HG03097 (cell line): ENCODE data around the gene PTPN6.

ENCODE experiments used
- ATAC-seq: cut with Tn5 transposase; IDR thresholded peaks from one replicate; pipeline ENCODE4 v1.9.1; 2021; ENCODE audit not compliant: unreplicated experiment, low FRiP score

Gene PTPN6

DNA sequence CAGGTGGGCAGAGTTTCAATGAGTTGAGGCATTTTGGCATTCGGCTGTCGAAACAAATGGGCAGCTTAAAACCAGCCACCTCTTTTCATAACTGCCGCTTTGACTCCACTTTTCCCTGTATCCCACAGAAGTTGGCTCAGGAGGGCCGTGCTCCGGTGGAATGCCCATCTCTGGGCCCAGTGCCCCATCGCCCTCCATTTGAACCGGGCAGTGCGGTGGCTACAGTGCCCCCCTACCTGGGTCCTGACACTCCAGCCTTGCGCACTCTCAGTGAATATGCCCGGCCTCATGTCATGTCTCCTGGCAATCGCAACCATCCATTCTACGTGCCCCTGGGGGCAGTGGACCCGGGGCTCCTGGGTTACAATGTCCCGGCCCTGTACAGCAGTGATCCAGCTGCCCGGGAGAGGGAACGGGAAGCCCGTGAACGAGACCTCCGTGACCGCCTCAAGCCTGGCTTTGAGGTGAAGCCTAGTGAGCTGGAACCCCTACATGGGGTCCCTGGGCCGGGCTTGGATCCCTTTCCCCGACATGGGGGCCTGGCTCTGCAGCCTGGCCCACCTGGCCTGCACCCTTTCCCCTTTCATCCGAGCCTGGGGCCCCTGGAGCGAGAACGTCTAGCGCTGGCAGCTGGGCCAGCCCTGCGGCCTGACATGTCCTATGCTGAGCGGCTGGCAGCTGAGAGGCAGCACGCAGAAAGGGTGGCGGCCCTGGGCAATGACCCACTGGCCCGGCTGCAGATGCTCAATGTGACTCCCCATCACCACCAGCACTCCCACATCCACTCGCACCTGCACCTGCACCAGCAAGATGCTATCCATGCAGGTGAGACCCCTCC is 12.6 kb upstream of the PTPN6 start:
- ATAC-seq, result no peak

GRCh38 chr12:6939191-6939540 is 12.0 kb upstream of the PTPN6 start:
- ATAC-seq, result no peak

GRCh38 chr12:6941267-6941666 is 9.9 kb upstream of the PTPN6 start:
- no peak for ATAC-seq

GRCh38 chr12:6941782-6942181 is 9.4 kb upstream of the PTPN6 start:
- no peak for ATAC-seq

DNA sequence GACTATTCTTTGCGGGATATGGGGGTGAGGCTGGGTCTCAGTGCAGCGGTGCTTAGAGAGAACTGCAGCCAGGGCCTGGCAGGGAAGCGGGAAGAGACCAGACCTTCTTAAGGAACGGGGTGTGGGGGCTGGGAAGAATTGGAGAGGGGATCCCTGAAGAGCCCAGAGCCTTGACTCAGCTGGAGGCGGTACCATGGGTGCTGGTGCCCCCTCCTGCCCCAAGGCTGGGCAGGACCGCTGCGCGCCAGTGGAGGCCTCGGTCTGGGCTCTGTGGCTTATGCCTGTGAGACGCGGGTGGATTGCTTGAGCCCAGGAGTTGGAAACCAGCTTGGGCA is 8.9 kb upstream of the PTPN6 start:
- ATAC-seq, result no peak

- peak; percentile 24 for ATAC-seq
Measured at GRCh38 chr12:6943389-6943721, 7.8 kb upstream of the PTPN6 start.

DNA sequence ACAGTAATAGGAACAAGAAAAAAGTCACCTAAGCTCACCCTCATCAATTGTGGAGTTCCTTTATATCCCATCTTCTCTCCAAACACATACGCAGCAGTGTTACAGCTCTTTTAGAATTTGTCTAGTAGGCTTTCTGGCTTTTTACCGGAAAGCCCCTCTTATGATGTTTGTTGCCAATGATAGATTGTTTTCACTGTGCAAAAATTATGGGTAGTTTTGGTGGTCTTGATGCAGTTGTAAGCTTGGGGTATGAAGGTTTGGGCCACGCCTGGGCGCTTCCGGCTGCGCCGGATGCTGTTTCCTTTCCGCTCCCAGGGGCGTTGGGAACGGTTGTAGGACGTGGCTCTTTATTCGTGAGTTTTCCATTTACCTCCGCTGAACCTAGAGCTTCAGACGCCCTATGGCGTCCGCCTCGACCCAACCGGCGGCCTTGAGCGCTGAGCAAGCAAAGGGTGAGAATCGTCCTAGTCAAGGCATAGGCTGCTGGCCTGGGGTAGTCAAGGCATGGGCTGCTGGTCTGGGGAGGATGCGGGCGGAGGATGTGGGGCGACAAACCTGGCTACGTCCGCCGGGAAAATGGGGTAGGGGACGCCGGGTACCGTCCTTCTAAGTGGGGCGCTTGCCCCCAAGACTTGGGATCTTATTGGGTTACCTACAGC is 7.3 kb upstream of the PTPN6 start, which contains the start of the genes C12orf57 and RNU7-1:
C12orf57 (plus strand) TSS at position 301 of the 659 bp plus-strand sequence; CDS start at position 401, 100 bp downstream.
RNU7-1 (plus strand) TSS at position 95 of the 659 bp plus-strand sequence.
- ATAC-seq, result peak; percentile 35

DNA sequence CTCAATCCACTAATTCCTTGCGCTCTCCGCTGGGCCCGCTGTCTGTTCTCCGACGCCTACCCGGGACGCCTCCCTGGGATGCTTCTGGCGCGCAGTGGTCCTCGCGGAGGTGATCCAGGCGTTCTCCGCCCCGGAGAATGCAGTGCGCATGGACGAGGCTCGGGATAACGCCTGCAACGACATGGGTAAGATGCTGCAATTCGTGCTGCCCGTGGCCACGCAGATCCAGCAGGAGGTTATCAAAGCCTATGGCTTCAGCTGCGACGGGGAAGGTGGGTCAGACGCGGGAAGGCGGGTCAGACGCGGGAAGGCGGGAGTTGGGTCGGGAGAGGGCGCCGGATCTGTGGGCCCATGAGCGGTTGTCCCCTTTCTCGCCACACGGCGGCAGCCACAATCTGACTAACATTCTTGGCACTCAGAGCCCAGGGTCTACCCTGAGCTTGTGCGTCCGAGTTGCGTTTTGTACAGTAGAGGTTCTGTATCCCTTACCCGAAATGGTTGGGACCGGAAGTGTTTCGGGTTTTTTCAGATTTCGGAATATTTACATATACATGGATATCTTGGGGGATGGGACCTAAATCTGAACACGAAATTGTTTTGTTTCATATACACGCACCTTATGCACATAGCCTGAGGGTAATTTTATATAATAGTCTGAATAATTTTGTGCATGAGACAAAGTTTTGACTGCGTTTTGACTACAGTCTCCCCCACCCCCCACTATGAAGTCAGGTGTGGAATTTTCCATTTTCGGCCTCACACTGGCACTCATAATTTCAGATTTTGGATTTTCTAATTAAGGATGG is 6.6 kb upstream of the PTPN6 start:
- ATAC-seq, result peak; percentile 35

- ATAC-seq, result no peak
Measured at GRCh38 chr12:6945613-6946012, 5.5 kb upstream of the PTPN6 start.

- peak; percentile 25 for ATAC-seq
Measured at GRCh38 chr12:6946033-6946919, 4.9 kb upstream of the PTPN6 start.

GRCh38 chr12:6946920-6947374 is 4.2 kb upstream of the PTPN6 start:
- no peak for ATAC-seq

DNA sequence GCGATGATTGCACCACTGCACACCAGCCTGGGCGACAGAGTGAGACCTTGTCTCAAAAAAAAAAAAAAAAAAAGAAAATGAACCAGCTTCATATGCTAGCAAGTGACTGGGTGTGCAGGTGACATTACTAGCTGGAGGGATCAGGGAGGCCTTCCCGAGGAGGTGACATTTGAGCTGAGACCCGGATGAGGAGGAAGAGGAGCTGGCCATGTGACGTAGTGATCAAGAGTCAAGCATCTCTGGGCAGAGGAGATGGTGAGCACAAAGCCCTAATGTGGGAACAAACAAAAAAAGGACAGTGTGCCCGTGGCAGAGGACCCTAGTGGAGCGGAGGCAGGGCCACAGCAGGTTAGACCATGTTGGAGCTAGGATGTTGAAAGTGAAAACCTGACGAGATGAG is 3.5 kb upstream of the PTPN6 start:
- ATAC-seq, result no peak

DNA sequence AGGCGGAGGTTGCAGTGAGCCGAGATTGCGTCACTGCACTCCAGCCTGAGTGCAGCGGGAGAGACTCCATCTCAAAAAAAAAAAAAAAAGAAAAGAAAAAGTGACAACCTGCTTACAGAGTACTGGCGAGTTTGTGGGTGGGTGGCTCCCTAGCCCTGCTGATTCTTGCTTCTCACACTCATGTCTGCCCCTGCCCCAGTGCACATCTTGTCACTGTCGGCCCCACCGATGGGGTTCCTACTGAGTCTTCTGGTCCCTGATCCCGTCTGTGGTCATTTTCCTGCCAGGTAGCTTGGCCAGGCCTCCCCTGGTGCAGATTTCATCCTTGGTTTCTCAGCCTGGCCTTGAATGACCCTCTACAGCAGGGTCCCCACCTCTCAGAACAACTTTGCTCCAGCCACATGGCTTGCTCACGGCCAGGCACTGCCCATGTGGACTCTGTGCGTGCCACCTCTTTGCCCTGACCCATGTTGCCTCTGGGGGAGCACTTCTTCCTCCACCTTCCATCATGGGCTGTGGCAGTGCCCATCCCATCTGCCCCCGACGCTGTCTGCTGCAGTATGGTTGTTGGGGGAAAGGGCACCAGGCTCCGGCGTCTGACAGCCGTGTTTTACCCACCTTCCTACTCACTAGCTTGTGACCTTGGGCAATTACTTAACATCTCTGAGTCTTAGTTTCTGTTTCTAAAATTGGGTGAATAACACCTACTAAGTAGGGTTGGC is 2.1 kb upstream of the PTPN6 start:
- ATAC-seq, result no peak

- no peak for ATAC-seq
Measured at GRCh38 chr12:6950401-6950801, 755 bp upstream of the PTPN6 start.

GRCh38 chr12:6951551-6952120 is 480 bp downstream of the PTPN6 start:
- no peak for ATAC-seq

GRCh38 chr12:6952121-6952862 is 1.1 kb downstream of the PTPN6 start:
- ATAC-seq, result no peak

DNA sequence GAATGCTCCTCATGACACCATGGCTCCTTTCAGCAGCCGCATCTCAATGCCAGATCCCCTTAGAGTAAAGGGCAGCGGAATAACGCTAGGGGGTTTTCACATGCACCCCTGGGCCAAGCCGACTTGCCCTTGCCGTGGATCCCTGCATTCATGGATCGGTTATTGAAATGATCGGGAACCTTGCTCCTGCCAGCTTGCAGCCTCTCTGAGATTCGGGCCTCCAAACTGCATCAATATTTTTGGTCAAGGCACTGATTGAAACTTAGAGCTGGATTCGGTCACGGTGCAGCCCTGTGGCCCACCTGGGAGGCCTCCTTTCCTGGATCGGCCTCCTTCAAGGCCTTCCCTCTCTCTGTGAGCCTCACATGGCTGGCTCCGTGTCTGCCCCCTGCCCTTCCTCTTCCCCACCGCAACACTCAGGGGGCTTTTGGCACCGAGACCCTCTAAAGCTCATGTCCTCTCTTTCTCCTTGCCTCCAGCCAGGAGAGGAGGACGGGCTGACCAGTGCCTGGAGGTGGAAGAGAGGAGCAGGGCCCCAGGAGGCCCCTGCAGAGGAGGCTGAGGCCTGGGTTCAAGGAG is 1.8 kb downstream of the PTPN6 start:
- no peak for ATAC-seq
